SU-DHL-6 (cell line): ENCODE data around the gene ZBTB16.

Source experiments
- H2AFZ ChIP-seq: fragments of 200-600 bp; sonication (generic); 2 replicates; pipeline ENCODE4 v1.6.1; 2014; ENCODE audit warnings: low read depth, mild to moderate bottlenecking, moderate library complexity, mixed read lengths, antibody characterized with exemption, low read length; ENCODE audit not compliant: severe bottlenecking
- H3F3A ChIP-seq: fragments of 200-600 bp; shearing (Covaris generic); 2 replicates; pipeline ENCODE4 v1.6.0; 2016; ENCODE audit warnings: antibody characterized with exemption, mild to moderate bottlenecking; ENCODE audit not compliant: insufficient read depth
- H3K27ac ChIP-seq: fragments of 200-600 bp; sonication (generic); 2 replicates; pipeline ENCODE4 v1.5.1; 2016; ENCODE audit warnings: low read depth, mild to moderate bottlenecking, low read length, moderate library complexity, mixed read lengths
- H3K27me3 ChIP-seq: fragments of 200-600 bp; sonication (generic), shearing (Covaris generic); 2 replicates; pipeline ENCODE4 v1.6.0; 2014; ENCODE audit warnings: mild to moderate bottlenecking, low read length
- H3K36me3 ChIP-seq: fragments of 200-600 bp; sonication (generic); 2 replicates; pipeline ENCODE4 v1.6.1; 2014; ENCODE audit warnings: mild to moderate bottlenecking, low read length, mixed read lengths
- H3K4me2 ChIP-seq: fragments of 300-600, 200-600 bp; shearing (Covaris generic), sonication (generic); 2 replicates; pipeline ENCODE4 v1.6.0; 2014; ENCODE audit warnings: low read length, low read depth, mild to moderate bottlenecking; ENCODE audit not compliant: poor library complexity, severe bottlenecking
- H3K4me3 ChIP-seq: fragments of 200-600 bp; sonication (generic); 2 replicates; pipeline ENCODE4 v1.5.1; 2014; ENCODE audit warnings: antibody characterized with exemption, low read length, mild to moderate bottlenecking, mixed read lengths; ENCODE audit not compliant: insufficient read depth, poor library complexity, severe bottlenecking
- H3K79me2 ChIP-seq: fragments of 200-600 bp; sonication (generic); 2 replicates; pipeline ENCODE4 v1.6.1; 2014; ENCODE audit warnings: mild to moderate bottlenecking, low read length, moderate library complexity; ENCODE audit not compliant: insufficient read depth
- H3K9ac ChIP-seq: fragments of 200-600 bp; sonication (generic); 2 replicates; pipeline ENCODE4 v1.7.0; 2014; ENCODE audit warnings: mild to moderate bottlenecking, low read length
- H3K9me2 ChIP-seq: fragments of 200-600 bp; sonication (generic); replicated peaks from 2 replicates; pipeline ENCODE4 v1.6.1; 2014; ENCODE audit warnings: low read length; ENCODE audit not compliant: insufficient read depth
- H3K9me3 ChIP-seq: fragments of 200-600 bp; sonication (generic); 2 replicates; pipeline ENCODE4 v1.6.1; 2014; ENCODE audit warnings: low read length, mixed read lengths; ENCODE audit not compliant: insufficient read depth
- H4K20me1 ChIP-seq: fragments of 200-600 bp; sonication (generic); 2 replicates; pipeline ENCODE4 v1.6.1; 2014; ENCODE audit warnings: low read depth, mild to moderate bottlenecking, antibody characterized with exemption, low read length, moderate library complexity, mixed read lengths
- EZH2phosphoT487 ChIP-seq: fragments of 200-600 bp; sonication (generic), shearing (Covaris generic); conservative IDR thresholded peaks from 2 replicates; pipeline ENCODE4 v1.6.1; 2018; ENCODE audit warnings: mild to moderate bottlenecking, antibody characterized with exemption, low read length, moderate library complexity, mixed read lengths
- TF ChIP-seq, protein P1 (sequence below): fragments of 200-600 bp; sonication (generic); IDR thresholded peaks from one replicate; pipeline ENCODE4 v1.5.1; 2017; ENCODE audit warnings: antibody characterized with exemption, mild to moderate bottlenecking, low read length, moderate library complexity; ENCODE audit not compliant: insufficient read depth, poor library complexity, severe bottlenecking

The ZBTB16 gene

DNA sequence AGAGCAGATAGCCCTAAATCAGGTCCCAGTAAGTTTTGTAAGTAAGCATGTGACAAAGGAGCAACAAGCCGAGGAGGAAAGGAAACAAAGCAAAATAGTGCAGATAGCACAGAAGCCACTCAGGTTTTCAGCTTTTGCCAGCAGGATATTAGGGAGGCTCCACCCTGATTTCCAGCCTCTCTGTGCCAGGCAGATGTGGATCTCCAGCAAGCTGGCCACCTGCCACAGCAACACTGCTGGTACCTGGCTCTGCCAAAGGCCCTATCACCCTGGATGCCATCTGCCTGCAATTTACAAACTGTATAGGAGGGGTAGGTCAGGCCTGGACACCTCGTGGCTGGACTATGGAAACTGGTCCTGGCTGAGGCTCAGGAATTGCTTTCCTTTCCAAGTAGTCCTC is 224.5 kb downstream of the ZBTB16 start:
- H3K9me3 ChIP-seq, result no peaks in the 10 kb centered on the region
- no peak overlapping the region for H3K4me3 ChIP-seq
- no peaks in the 10 kb centered on the region for H3F3A ChIP-seq
- no peak overlapping the region for H3K27ac ChIP-seq
- H2AFZ ChIP-seq, result no peak overlapping the region
- no peaks in the 10 kb centered on the region for H4K20me1 ChIP-seq
- TF ChIP-seq, protein P1, sequence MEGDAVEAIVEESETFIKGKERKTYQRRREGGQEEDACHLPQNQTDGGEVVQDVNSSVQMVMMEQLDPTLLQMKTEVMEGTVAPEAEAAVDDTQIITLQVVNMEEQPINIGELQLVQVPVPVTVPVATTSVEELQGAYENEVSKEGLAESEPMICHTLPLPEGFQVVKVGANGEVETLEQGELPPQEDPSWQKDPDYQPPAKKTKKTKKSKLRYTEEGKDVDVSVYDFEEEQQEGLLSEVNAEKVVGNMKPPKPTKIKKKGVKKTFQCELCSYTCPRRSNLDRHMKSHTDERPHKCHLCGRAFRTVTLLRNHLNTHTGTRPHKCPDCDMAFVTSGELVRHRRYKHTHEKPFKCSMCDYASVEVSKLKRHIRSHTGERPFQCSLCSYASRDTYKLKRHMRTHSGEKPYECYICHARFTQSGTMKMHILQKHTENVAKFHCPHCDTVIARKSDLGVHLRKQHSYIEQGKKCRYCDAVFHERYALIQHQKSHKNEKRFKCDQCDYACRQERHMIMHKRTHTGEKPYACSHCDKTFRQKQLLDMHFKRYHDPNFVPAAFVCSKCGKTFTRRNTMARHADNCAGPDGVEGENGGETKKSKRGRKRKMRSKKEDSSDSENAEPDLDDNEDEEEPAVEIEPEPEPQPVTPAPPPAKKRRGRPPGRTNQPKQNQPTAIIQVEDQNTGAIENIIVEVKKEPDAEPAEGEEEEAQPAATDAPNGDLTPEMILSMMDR, result no peak
- no peak for TF ChIP-seq EZH2phosphoT487
- no peaks in the 10 kb centered on the region for H3K27me3 ChIP-seq
- no peak overlapping the region for H3K9ac ChIP-seq
- H3K9me2 ChIP-seq, result no peaks in the 10 kb centered on the region
- H3K79me2 ChIP-seq, result no peaks in the 10 kb centered on the region
- no peaks in the 10 kb centered on the region for H3K36me3 ChIP-seq
- H3K4me2 ChIP-seq, result no peak overlapping the region

DNA sequence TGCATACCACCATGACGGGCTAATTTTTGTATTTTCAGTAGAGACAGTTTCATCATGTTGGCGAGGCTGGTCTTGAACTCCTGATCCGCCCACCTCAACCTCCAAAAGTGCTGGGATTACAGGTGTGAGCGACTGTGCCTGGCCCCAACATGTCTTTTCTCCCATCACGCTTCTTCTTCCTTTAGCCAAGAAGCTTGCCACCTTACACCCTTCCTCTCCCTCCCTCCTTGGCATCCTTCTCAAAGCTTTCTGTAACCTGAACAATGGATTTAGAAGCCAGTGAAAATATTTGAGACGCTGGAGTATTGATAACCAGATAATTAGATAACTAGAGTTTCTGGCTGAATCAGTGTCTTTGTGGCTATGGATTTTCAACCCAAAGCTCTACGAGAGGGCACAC is 225.4 kb downstream of the ZBTB16 start:
- Histone ChIP-seq H3K9me2 (no peaks in the 10 kb centered on the region), H3K4me2 (no peak overlapping the region), H3K9me3 (no peaks in the 10 kb centered on the region), H3K79me2 (no peaks in the 10 kb centered on the region), H3K27ac (no peak overlapping the region), H3K36me3 (no peaks in the 10 kb centered on the region), H3K4me3 (no peak overlapping the region), H3K9ac (no peak overlapping the region), H4K20me1 (no peaks in the 10 kb centered on the region), H2AFZ (no peak overlapping the region), H3F3A (no peaks in the 10 kb centered on the region), H3K27me3 (no peaks in the 10 kb centered on the region)
- TF ChIP-seq EZH2phosphoT487, result no peak
- TF ChIP-seq, protein P1, result no peak

DNA sequence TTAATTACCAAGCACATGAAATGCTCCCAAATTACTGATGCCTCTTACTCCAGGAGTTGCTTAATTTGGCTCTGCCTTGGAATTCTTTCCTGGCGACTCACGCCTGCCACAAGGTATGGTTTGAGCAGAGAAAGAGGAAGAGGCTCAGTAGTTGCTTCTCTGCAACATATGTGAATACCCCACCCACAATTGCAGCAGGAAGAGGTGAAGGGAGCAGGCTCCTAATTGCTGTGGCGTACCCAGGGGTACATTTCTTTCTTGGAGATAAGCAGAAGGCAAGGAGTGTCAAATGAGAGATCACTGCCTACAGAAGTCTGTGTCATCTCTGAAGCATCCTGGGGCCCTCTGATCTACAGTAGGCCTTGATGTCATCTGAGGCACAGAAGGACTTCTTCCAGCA is 226.1 kb downstream of the ZBTB16 start:
- TF ChIP-seq, protein P1, result no peak
- no peak for TF ChIP-seq EZH2phosphoT487
- Histone ChIP-seq H3K9ac (no peak overlapping the region), H3K27ac (no peak overlapping the region)

More for the DNA sequence above, 226.1 kb downstream of the ZBTB16 start:
- Histone ChIP-seq H3K27me3 (0 out of 2 replicates have a peak, but pooled peaks cover 3% of the 10 kb centered on the region), H3K4me2 (no peak overlapping the region), H2AFZ (no peak overlapping the region), H3K9me3 (no peaks in the 10 kb centered on the region), H3K4me3 (no peak overlapping the region), H3K36me3 (no peaks in the 10 kb centered on the region), H3F3A (no peaks in the 10 kb centered on the region), H3K9me2 (no peaks in the 10 kb centered on the region), H4K20me1 (no peaks in the 10 kb centered on the region), H3K79me2 (no peaks in the 10 kb centered on the region)
